HG02852 (cell line): ENCODE measurements around the gene SLC19A1.

Experiments used
- ATAC-seq: cut with Tn5 transposase; IDR thresholded peaks from one replicate; pipeline ENCODE4 v1.9.1; 2021; ENCODE audit warnings: mild to moderate bottlenecking, moderate library complexity; ENCODE audit not compliant: unreplicated experiment

The SLC19A1 gene

GRCh38 chr21:45542242-45542666 is at the start of gene SLC19A1:
SLC19A1 (minus strand) TSS chr21:45542440; CDS start chr21:45537959, 4,481 bp downstream.
- peak; percentile 73 for ATAC-seq

GRCh38 chr21:45591619-45592207 is 49.5 kb upstream of the SLC19A1 start:
- no peak for ATAC-seq

DNA sequence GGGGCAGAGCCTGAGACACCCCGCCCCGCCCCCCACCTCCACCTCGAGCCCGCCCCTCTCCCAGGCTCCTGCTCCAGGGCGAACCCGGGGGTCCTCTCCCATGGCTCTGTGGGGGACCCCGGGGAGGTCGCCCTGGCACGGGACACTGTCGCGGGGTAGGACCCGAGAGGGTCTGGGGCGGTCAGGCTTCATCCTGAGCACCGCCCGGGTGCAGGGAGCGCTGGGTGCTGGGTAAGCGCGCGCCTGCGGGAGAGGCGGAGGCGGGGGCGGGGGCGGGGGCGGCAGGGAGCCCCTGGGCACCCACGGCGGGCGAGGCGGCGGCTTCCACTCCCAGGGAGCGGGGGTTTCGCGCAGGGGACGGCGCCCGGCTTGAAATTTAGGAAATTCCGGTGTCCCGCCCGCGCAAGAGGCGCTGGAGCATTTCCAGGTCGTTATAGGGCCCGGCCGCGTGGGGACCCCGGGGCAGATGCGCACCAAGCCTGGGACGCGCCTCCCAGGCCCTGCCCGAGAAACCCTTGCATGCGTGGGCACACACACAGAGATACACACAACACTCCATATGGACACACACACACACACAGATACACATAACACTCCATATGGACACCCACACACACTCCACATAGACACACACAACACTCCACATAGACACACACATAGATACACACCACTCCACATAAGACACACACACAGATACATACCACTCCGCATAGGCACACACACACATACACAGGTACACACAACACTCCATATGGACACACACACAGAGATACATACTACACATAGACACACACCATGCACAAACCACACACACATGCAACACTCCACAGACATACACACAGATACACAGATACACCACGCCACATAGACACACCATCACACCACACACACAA is 48.7 kb upstream of the SLC19A1 start:
- peak; percentile 38 for ATAC-seq

GRCh38 chr21:45590246-45590725 is 48.0 kb upstream of the SLC19A1 start:
- ATAC-seq, result peak; percentile 40

- no peak for ATAC-seq
Observed at GRCh38 chr21:45589686-45590245, 47.5 kb upstream of the SLC19A1 start.

GRCh38 chr21:45588871-45589491 is 46.7 kb upstream of the SLC19A1 start:
- no peak for ATAC-seq

DNA sequence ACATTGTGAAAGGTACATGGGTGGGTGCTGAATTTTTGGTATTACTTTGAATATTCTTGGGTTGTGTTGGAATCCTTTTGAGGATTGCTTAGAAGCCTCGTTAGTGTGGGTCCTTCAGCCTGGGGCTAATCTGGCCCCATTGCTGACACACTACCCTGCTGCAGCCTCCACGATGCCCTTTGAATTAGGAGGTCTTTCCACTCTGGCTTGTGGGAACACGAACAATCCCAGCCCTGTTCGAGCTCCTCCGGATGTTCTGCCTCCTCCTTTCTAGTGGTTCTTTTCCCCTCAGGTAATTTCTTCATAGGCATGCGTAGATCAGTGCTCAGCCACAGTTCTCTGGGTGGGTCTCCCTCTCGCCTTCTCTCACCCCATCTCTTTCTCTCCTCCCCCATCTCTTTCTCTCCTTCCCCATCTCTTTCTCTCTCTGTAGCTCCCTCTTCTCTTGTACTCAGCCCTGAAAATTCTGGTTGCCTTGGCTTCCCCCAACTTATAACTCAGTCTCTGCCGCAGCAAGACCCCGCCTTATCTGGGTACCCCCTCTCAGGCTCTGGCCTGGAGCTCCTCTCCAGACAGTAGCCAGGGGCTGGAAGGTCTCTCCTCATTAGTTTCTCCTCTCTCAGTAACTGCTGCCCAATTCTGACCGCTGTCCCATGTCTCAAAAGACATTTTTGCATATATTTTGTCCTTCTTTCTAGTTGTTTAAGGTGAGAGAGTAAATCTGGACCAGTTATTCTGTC is 46.0 kb upstream of the SLC19A1 start:
- no peak for ATAC-seq

- no peak for ATAC-seq
Observed at GRCh38 chr21:45586289-45586858, 44.1 kb upstream of the SLC19A1 start.

- no peak for ATAC-seq
Observed at GRCh38 chr21:45584786-45585185, 42.5 kb upstream of the SLC19A1 start.

GRCh38 chr21:45583831-45584509 is 41.7 kb upstream of the SLC19A1 start:
- ATAC-seq, result no peak

DNA sequence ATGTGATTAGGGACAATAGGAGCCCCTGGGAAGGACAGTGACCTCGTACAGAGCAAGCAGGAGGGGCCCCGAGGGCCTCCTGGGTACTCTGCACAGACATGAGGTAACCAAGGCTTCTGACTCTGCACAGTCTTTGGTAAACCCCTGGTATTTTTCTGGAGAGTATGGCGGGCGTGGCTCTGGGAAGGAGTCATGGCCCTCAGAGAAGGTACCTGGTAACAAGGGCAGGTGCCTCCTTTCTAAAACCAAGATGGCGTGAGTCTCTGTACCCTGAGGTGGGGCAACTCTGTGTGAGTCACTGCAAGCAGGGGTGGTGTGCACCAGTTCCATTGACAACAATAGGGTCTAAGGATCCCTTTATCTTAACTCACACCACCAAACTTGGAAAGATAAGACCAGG is 39.9 kb upstream of the SLC19A1 start:
- ATAC-seq, result no peak

- ATAC-seq, result no peak
Observed at GRCh38 chr21:45581322-45581712, 39.1 kb upstream of the SLC19A1 start.

- ATAC-seq, result no peak
Observed at GRCh38 chr21:45580576-45581321, 38.5 kb upstream of the SLC19A1 start.

- no peak for ATAC-seq
Observed at GRCh38 chr21:45580181-45580575, 37.9 kb upstream of the SLC19A1 start.

DNA sequence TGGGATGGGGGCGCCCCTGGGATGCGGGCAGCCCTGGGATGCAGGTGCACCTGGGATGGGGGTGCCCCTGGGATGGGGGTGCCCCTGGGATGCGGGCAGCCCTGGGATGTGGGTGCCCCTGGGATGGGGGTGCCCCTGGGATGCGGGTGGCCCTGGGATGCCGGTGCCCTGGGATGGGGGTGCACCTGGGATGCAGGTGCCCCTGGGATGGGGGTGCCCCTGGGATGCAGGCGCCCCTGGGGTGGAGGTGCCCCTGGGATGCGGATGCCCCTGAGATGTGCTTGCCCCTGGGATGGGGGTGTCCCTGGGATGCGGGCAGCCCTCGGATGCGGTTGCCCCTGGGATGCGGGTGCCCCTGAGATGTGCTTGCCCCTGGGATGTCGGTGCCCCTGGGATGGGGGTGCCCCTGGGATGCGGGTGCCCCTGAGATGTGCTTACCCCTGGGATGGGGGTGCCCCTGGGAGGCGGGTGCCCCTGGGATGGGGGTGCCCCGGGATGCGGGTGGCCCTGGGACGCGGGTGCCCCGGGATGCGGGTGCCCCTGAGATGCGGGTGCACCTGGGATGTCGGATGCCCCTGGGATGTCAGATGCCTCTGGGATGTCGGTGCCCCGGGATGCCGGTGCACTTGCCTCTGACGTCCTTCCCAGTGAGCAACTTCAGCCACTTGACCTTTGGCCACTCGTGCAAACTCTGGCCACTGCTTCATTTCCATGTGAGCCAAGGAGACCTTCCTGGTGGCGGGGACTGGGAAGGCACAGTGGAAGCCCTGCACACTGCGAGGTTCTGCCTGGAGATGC is 37.3 kb upstream of the SLC19A1 start:
- ATAC-seq, result no peak

- no peak for ATAC-seq
Observed at GRCh38 chr21:45578811-45579381, 36.7 kb upstream of the SLC19A1 start.

- ATAC-seq, result no peak
Observed at GRCh38 chr21:45578176-45578801, 36.0 kb upstream of the SLC19A1 start.
